GM18858 (cell line): ENCODE measurements around the gene ANAPC5.
"Not testable (repeated sequence)": the region's sequence is repeated elsewhere in the genome, so short reads cannot be mapped to it uniquely, and the experiment has no call there.

Experiments
- ATAC-seq: cut with Tn5 transposase; IDR thresholded peaks from one replicate; pipeline ENCODE4 v1.9.1; 2021; ENCODE audit not compliant: unreplicated experiment

Gene ANAPC5, protein sequence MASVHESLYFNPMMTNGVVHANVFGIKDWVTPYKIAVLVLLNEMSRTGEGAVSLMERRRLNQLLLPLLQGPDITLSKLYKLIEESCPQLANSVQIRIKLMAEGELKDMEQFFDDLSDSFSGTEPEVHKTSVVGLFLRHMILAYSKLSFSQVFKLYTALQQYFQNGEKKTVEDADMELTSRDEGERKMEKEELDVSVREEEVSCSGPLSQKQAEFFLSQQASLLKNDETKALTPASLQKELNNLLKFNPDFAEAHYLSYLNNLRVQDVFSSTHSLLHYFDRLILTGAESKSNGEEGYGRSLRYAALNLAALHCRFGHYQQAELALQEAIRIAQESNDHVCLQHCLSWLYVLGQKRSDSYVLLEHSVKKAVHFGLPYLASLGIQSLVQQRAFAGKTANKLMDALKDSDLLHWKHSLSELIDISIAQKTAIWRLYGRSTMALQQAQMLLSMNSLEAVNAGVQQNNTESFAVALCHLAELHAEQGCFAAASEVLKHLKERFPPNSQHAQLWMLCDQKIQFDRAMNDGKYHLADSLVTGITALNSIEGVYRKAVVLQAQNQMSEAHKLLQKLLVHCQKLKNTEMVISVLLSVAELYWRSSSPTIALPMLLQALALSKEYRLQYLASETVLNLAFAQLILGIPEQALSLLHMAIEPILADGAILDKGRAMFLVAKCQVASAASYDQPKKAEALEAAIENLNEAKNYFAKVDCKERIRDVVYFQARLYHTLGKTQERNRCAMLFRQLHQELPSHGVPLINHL

GRCh38 chr12:121351820-121352681, at the start of gene ANAPC5:
TSS of gene ANAPC5 (minus strand) at chr12:121352411. CDS start at chr12:121352340, 71 bp downstream.
- peak; percentile 95 for ATAC-seq

GRCh38 chr12:121400332-121401139, 48.3 kb upstream of the ANAPC5 start:
- ATAC-seq = peak; percentile 39

- ATAC-seq = peak; percentile 84
These were observed 47.5 kb upstream of the ANAPC5 start, which contains the start of gene RNF34 for GRCh38 chr12:121399391-121400331. TSS of gene RNF34 (plus strand) at chr12:121400118. CDS start at chr12:121400213, 95 bp downstream.

DNA sequence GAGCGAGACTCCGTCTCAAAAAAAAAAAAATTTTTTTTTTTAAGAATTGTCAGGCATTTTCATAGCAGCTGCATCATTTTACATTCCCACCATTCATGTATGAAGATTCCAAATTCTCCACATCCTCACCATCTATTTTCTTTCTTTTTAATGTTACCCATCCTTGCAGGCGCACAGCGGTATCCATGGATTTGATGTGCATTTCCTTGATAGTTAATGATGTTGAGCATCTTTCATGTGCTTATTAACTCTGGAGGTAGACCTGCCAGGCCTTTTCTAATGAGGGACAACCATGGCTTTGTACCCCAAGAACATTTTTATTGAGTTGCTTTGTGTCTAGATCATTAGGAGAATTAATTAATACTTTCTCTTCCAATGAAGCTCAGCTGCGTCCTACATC, 46.1 kb upstream of the ANAPC5 start:
- no peak for ATAC-seq

DNA sequence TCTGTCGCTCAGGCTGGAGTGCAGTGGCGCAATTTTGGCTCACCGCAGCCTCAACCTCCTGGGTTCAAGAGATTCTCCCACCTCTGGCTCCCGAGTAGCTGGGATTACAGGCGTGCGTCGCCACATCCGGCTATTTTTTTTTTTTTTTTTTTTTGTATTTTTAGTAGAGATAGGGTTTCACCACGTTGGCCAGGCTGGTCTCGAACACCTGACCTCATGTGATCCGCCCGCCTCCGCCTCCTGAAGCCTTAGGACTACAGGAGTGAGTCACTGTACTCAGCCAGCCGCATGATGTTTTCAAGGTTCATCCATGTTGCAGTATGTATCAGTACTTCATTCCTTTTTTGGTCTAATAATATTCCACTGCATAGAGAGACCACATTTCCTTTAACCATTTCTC, 45.3 kb upstream of the ANAPC5 start:
- ATAC-seq = no peak

DNA sequence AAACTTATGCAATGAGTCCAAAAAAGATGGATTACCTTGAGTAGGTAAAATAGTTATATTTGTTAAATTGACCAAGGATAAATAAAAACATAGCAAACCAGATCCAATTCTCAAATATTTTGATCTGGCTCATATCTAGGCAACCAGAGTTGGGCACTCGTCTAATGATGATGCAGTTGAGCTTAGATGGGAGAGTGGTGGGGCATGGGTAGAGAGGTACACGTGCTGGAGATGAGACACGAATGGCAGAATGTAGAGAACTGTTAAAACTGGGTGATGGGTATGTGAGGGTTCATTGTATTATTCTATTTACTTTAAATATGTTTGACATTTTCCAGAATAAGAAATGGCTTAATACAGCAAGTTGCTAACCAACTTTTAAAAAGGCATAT, 40.1 kb upstream of the ANAPC5 start:
- no peak for ATAC-seq

DNA sequence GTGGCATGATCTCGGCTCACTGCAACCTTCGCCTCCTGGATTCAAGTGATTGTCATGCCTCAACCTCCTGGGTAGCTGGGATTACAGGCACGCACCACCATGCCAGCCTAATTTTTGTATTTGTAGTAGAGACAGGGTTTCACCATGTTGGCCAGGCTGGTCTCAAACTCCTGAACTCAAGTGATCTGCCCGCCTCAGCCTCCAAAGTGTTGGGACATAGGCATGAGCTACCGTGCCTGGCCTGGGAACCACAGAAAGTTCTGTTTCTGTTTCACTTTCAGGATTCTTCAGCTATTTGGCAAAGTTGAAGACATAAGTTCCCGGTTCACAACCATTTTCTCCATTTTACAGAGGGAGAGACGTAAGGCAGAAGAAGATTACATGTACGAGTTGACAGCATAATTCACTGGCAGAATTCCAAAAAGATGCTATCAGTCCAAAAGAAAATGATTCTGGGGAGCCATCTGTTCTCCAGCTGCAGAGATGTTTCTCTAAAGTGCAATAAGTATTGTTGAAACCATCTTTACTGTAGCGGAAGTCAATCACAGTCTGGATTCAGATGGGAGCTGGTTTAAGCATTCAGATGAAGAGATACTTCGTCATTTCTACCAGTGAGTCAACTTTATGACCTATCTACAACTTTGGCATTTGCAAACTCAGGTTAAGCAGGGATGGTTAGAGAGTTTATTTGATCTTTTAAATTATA, 39.6 kb upstream of the ANAPC5 start:
- ATAC-seq = no peak

- ATAC-seq = no peak
These were observed 38.6 kb upstream of the ANAPC5 start for GRCh38 chr12:121390856-121391255.

- ATAC-seq = no peak
These were observed 36.3 kb upstream of the ANAPC5 start for GRCh38 chr12:121388421-121388981.

- ATAC-seq = not testable (repeated sequence)
These were observed 32.7 kb upstream of the ANAPC5 start for GRCh38 chr12:121384891-121385290.

DNA sequence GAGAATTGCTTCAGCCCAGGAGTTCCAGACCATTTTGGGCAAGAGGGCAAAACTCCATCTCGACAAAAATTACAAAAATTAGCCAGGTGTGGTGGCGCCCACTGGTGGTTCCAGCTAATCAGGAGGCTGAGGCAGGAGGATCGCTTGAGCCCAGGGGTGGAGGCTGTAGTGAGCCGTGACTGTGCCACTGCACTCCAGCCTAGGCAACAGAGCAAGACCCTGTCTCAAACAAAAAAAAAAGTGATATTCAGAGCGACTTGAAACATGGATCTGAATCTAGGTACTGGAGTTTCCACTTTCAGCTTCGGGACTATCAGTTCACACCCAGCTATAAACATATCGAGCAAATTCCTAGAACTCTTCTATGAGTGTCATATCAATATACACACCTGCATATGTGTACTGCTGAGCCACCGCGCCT, 31.4 kb upstream of the ANAPC5 start:
- ATAC-seq = no peak

DNA sequence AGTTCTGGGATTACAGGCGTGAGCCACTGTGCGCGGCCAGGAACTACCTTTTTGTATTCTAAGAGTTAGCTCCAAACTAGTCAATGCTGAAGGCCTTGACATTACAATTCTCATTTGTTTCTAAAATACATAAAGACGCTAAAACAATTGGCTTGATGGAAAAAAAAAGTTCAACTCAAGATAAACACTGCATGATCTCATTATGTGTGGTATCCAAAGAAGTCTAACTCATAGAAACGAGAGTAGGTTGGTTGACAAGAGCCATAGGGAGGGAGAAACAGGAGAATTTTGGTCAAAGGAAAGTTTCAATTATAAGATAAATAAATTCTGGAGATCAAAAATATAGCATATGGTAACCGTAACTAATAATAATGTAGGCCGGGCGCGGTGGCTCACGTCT, 27.7 kb upstream of the ANAPC5 start:
- ATAC-seq = no peak

DNA sequence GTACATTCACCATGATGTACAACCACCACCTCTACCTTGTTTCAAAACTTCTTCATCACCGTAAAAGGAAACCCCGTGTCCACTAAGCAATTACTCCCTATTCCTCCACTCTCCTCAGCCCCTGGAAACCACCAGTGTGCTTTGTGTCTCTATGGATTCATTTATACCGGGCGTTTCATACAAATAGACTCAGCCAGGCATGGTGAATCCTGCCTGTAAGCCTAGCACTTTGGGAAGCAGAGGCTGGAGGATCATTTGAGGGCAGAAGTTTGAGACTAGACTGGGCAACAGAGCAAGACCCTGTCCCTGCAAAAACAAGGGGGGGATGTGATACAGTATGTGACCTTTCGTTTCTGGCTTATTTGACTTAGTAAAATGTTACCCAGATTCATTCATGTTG, 26.5 kb upstream of the ANAPC5 start:
- ATAC-seq = no peak

DNA sequence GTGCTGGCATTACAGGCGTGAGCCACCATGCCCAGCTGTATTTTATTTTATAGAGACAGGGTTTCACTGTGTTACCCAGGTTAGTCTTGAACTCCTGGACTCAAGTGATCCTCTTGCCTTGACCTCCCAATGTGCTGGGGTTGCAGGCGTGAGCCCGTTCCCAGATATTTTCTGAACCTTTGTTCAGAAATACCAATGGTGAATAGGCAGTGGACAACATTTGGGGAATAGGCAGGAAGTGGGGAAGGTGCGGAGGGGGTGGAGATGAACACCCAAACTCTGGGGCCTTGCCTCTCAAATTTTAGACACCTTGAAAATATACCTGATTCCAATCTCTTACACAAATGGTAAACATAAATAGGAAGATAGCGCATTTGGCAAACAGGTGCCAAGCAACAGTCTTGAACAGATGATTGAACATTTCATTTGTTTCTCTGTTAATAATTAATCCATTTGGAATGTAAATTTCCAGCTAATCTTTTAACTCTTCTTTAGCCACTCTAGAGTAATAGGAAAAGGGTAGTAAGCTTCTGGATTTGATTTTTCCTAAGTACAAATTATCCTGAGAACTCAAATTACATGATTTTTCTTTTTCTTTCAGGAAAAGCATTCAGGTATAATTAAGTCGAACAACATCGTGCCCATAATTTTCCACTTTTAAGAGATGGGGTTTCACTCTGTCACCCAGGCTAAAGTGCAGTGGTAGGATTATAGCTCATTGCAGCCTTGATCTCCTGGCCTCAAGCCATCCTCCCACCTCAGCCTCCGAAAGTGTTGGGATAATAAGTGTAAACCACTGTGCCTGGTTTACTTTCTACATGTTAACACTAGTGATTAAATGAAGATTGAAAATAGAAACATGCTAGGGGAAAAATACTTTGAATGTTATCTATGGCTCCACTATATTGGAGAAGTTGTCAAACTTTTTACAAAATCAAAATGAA, 24.8 kb upstream of the ANAPC5 start:
- ATAC-seq = no peak

DNA sequence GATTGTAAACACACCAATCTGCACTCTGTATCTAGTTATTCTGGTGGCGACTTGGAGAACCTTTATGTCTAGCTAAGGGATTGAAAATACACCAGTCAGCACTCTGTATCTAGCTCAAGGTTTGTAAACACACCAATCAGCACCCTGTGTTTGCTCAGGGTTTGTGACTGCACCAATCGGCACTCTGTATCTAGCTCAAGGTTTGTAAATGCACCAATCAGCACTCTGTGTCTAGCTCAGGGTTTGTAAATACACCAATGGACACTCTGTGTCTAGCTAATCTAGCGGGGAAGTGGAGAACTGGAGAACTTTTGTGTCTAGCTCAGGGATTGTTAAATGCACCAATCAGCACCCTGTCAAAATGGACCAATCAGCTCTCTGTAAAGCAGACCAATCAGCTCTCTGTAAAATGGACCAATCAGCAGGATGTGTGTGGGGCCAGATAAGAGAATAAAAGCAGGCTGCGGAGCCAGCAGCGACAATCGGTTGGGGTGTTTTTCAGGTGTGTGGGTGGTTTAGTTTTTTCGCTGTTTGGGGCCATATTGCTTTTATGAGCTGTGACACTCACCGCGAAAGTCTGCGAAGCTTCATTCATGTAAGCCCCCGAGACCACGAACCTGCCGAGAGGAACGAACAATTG, 22.9 kb upstream of the ANAPC5 start:
- ATAC-seq = not testable (repeated sequence)

DNA sequence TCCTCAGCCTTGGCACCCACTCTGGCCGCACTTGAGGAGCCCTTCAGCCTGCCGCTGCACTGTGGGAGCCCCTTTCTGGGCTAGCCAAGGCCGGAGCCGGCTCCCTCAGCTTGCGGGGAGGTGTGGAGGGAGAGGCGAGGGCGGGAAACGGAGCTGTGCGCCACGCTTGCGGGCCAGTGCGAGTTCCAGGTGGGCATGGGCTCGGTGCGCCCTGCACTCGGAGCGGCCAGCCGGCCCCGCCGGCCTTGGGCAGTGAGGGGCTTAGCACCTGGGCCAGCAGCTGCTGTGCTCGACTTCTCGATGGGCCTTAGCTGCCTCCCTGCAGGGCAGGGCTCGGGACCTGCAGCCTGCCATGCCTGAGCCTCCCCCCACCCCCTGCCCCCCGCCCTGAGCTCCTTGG, 22.1 kb upstream of the ANAPC5 start:
- not testable (repeated sequence) for ATAC-seq

- ATAC-seq = no peak
These were observed 21.5 kb upstream of the ANAPC5 start for GRCh38 chr12:121373755-121374154.
